ENCODE data around the gene CHAC2. TPM values are rescaled to one million over a fixed set of nuclear protein-coding genes. Genes with fewer than 3 reads are reported as not detected.

Gene CHAC2
- total RNA-seq, 1 experiment from 2014 or later = 9.6 TPM

- H3K27me3 Mint-ChIP-seq (ENCODE audit: low read depth) = no peaks in the 10 kb centered on the region
- H3K27ac Mint-ChIP-seq = no peak overlapping the region
- H3K4me1 Mint-ChIP-seq = no peaks in the 10 kb centered on the region
- no peak overlapping the region for H3K4me3 Mint-ChIP-seq
- no peak for DNase-seq (ENCODE audit: low spot score)
- peaks cover 6% of the 10 kb centered on the region for H3K36me3 Mint-ChIP-seq
- ChIA-PET POLR2A (no interaction called here), CTCF (no interaction called here)
- H3K9me3 Mint-ChIP-seq = peaks cover 4% of the 10 kb centered on the region; the same call in 1 of the 2 replicates
- no peak for ATAC-seq
- no peak for TF ChIP-seq SMAD4 (CRISPR knock-in tag; IDR thresholded peaks at IDR 0.05)
- no peak for TF ChIP-seq ZNF317 (CRISPR knock-in tag; IDR thresholded peaks at IDR 0.05; ENCODE audit: borderline replicate concordance, low read depth)
- TF ChIP-seq FOXP4 (CRISPR knock-in tag; IDR thresholded peaks at IDR 0.05) = no peak
- TF ChIP-seq AFF4 (CRISPR knock-in tag; IDR thresholded peaks at IDR 0.05; ENCODE audit: borderline replicate concordance) = no peak
- TF ChIP-seq ZBTB43 (CRISPR knock-in tag; IDR thresholded peaks at IDR 0.05) = no peak
- TF ChIP-seq EMX1 (CRISPR knock-in tag; IDR thresholded peaks at IDR 0.05) = no peak
- no peak for TF ChIP-seq CDX4 (CRISPR knock-in tag; IDR thresholded peaks at IDR 0.05; ENCODE audit: borderline replicate concordance)
- no peak for TF ChIP-seq ZNF219 (CRISPR knock-in tag; IDR thresholded peaks at IDR 0.05; ENCODE audit: borderline replicate concordance)
- TF ChIP-seq ZNF281 (CRISPR knock-in tag; IDR thresholded peaks at IDR 0.05) = no peak
- TF ChIP-seq NR2C2 (CRISPR knock-in tag; IDR thresholded peaks at IDR 0.05) = no peak
- no peak for TF ChIP-seq E2F5 (CRISPR knock-in tag; IDR thresholded peaks at IDR 0.05)
- no peak for TF ChIP-seq ARID4B (CRISPR knock-in tag; IDR thresholded peaks at IDR 0.05; ENCODE audit: borderline replicate concordance)
- TF ChIP-seq TCF7 (CRISPR knock-in tag; IDR thresholded peaks at IDR 0.05; ENCODE audit: low read depth) = no peak
- no peak for TF ChIP-seq ZMAT4 (CRISPR knock-in tag; IDR thresholded peaks at IDR 0.05)
- no peak for TF ChIP-seq ATF3 (CRISPR knock-in tag; conservative IDR thresholded peaks at IDR 0.05)
- no peak for TF ChIP-seq MLX (CRISPR knock-in tag; IDR thresholded peaks at IDR 0.05)
These were observed 27.4 kb upstream of the CHAC2 start for GRCh38 chr2:53740170-53740569.
